K562 (cell line): ENCODE data around the gene CCDC34. TPM values are rescaled to one million over a fixed set of nuclear protein-coding genes. Genes with fewer than 3 reads are reported as not detected.

Experiments used
- BDP1 ChIP-seq: IDR thresholded peaks from 3 replicates; pipeline ENCODE4 v1.6.1; 2011; ENCODE audit not compliant: insufficient read length, insufficient read depth
- BRCA1 ChIP-seq, 2 experiments: fragments of 450-650 bp in 1 of 2; sonication (generic) in 1 of 2; formaldehyde crosslinking in 1 of 2; IDR thresholded peaks; 2 replicates each; pipeline versions ENCODE4 v1.5.0 to v1.6.1; 2017 to 2020; ENCODE audit warnings: mild to moderate bottlenecking in 1 of 2, missing genetic modification reagents in 1 of 2
- CHD2 ChIP-seq: IDR thresholded peaks from 2 replicates; pipeline ENCODE4 v1.6.1; 2011; ENCODE audit warnings: low read depth, low read length
- DDX20 ChIP-seq: fragments of 450-650 bp; IDR thresholded peaks from 2 replicates; pipeline ENCODE4 v1.6.1; 2016; ENCODE audit warnings: missing genetic modification characterization, low read depth, mild to moderate bottlenecking, missing compliant biosample characterization, moderate library complexity
- HINFP ChIP-seq: fragments of 450-650 bp; conservative IDR thresholded peaks from 2 replicates; pipeline ENCODE4 v1.6.1; 2016; ENCODE audit warnings: missing genetic modification characterization, low read depth, mild to moderate bottlenecking, control low read depth, missing compliant biosample characterization
- HMG20A ChIP-seq: fragments of 450-650 bp; formaldehyde crosslinking; conservative IDR thresholded peaks from 2 replicates; pipeline ENCODE4 v1.4.0; 2020; ENCODE audit warnings: mild to moderate bottlenecking, mixed read lengths
- MAFG ChIP-seq: fragments of 450-650 bp; conservative IDR thresholded peaks from 2 replicates; pipeline ENCODE4 v1.6.1; 2016; ENCODE audit warnings: missing genetic modification characterization, missing compliant biosample characterization
- MITF ChIP-seq: IDR thresholded peaks from 2 replicates; pipeline ENCODE4 v1.6.1; 2014; ENCODE audit warnings: antibody characterized with exemption
- NONO ChIP-seq, 2 experiments: fragments of 200-400 bp in 1 of 2; fragments of 450-650 bp in 1 of 2; formaldehyde crosslinking in 1 of 2; IDR thresholded peaks; 2 replicates each; pipeline ENCODE4 v1.6.1; 2017; ENCODE audit warnings: low read depth in 2 of 2, mild to moderate bottlenecking in 2 of 2, moderate library complexity in 2 of 2, low read length in 1 of 2
- PCBP2 ChIP-seq: fragments of 200-400 bp; formaldehyde crosslinking; IDR thresholded peaks from 2 replicates; pipeline ENCODE4 v1.6.1; 2018; ENCODE audit warnings: low read length, low read depth, mild to moderate bottlenecking, moderate library complexity; ENCODE audit not compliant: poor library complexity, severe bottlenecking
- POLR3A ChIP-seq: IDR thresholded peaks from 2 replicates; pipeline ENCODE4 v1.6.1; 2011; ENCODE audit warnings: borderline replicate concordance, mild to moderate bottlenecking, moderate library complexity; ENCODE audit not compliant: insufficient read length, insufficient read depth; ENCODE audit errors: extremely low read depth
- PURB ChIP-seq: sonication (generic); formaldehyde crosslinking; IDR thresholded peaks from 2 replicates; pipeline ENCODE4 v1.9.0; 2021; ENCODE audit warnings: low read depth, mild to moderate bottlenecking, missing genetic modification reagents
- RAD51 ChIP-seq: fragments of 450-650 bp; IDR thresholded peaks from 2 replicates; pipeline ENCODE4 v1.7.1; 2016; ENCODE audit warnings: low read depth, mild to moderate bottlenecking, borderline replicate concordance
- RBBP5 ChIP-seq: fragments of 200-600 bp; sonication (generic); IDR thresholded peaks from 2 replicates; pipeline ENCODE4 v1.6.1; 2012; ENCODE audit warnings: borderline replicate concordance, mild to moderate bottlenecking, low read length, control low read depth, inconsistent platforms; ENCODE audit not compliant: insufficient read depth, poor library complexity, severe bottlenecking
- SAFB2 ChIP-seq: fragments of 200-400 bp; formaldehyde crosslinking; IDR thresholded peaks from 2 replicates; pipeline ENCODE4 v1.6.1; 2018; ENCODE audit warnings: borderline replicate concordance, low read length, low read depth, moderate library complexity; ENCODE audit not compliant: severe bottlenecking
- SETDB1 ChIP-seq: IDR thresholded peaks from one replicate; pipeline ENCODE4 v1.6.1; 2012; ENCODE audit warnings: low read length, control low read depth, inconsistent platforms
- SMAD1 ChIP-seq: fragments of 150-350 bp; IDR thresholded peaks from 2 replicates; pipeline ENCODE4 v1.6.1; 2014; ENCODE audit warnings: low read length, low read depth; ENCODE audit not compliant: partially characterized antibody
- SMAD4 ChIP-seq: fragments of 250-450 bp; sonication (Bioruptor Pico); conservative IDR thresholded peaks from 2 replicates; pipeline ENCODE4 v1.8.0; 2021; ENCODE audit warnings: inconsistent platforms, mild to moderate bottlenecking, moderate library complexity
- SRSF7 ChIP-seq: fragments of 200-400 bp; formaldehyde crosslinking; optimal IDR thresholded peaks from 2 replicates; pipeline ENCODE3; 2017; ENCODE audit warnings: mild to moderate bottlenecking, low read depth, low read length
- YBX1 ChIP-seq: fragments of 450-650 bp; IDR thresholded peaks from 2 replicates; pipeline ENCODE4 v1.7.1; 2016; ENCODE audit warnings: mild to moderate bottlenecking
- ZNF212 ChIP-seq: fragments of 450-650 bp; formaldehyde crosslinking; IDR thresholded peaks from 2 replicates; pipeline ENCODE4 v1.4.0; 2020; ENCODE audit warnings: mild to moderate bottlenecking
- ZNF655 ChIP-seq: fragments of 250-450 bp; sonication (Bioruptor Pico); IDR thresholded peaks from 2 replicates; pipeline ENCODE4 v1.5.0; 2021
- polyA plus RNA-seq, 8 experiments: library from polyadenylated mRNA; depleted of rRNA in 4 of 8; stranded (reverse) in 5 of 8; unstranded in 3 of 8; fragments of >200 nt; fragmentation: Nextera tagmentation in 2 of 8; fragmentation: Illumina TruSeq in 1 of 8; extraction: Ambion mirVana in 2 of 8; extraction: Trizol in 1 of 8; gene quantifications; 2 replicates each; pipeline versions ENCODE4 v1.2.1 to v1.2.3, GENCODE V29; 2011 to 2014; ENCODE audit warnings: inconsistent platforms in 1 of 8, missing spikeins in 1 of 8
- total RNA-seq, 7 experiments: library from RNA; depleted of rRNA in 6 of 7; stranded (reverse); fragments of >200 nt in 6 of 7; fragmentation: Illumina TruSeq in 2 of 7; extraction: Trizol in 2 of 7; gene quantifications; 2 replicates each; pipeline versions ENCODE4 v1.2.1 to v1.2.3, GENCODE V29; 2011 to 2021; ENCODE audit warnings: low replicate concordance in 1 of 7
- TF ChIP-seq, protein P1 (sequence below), 3 experiments: IDR thresholded peaks in 2 of 3; conservative IDR thresholded peaks in 1 of 3; 2 replicates each; pipeline ENCODE4 v1.5.1; 2011 to 2012; ENCODE audit warnings: low read length in 3 of 3, mild to moderate bottlenecking in 3 of 3, control low read depth in 2 of 3, improper control_type of control experiment in 1 of 3, inconsistent platforms in 1 of 3, low read depth in 1 of 3, mixed read lengths in 1 of 3, moderate library complexity in 1 of 3; ENCODE audit not compliant: insufficient read depth in 2 of 3

The CCDC34 gene
- total and polyA plus RNA-seq, 9 of the 15 experiments (the other 6 are each of a cell fraction or from before 2014, with no cell fraction given): 6.2 to 42.0 (median 15.7) TPM

DNA sequence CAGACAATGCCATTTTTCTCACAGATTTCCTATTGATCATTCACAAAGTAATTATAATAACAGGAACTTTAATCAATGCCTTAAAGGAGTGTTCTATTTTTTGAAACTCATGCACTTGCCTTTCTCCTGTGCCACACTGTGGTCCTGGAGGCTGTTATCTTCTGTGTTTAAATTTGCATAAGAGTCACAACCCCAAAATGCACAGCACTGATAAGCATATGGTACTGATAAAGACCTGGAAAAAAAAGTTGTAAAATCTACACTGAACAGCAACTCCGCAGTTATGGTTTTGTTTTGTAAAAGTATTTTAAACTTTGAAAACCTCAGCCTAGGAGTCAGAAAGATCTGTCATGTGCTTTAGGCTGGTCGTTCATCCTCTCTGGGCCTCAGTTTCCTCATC, 9.1 kb upstream of the CCDC34 start (continued):
- TF ChIP-seq ZNF655 (CRISPR knock-in tag) (no peak), POLR3A (no peak), NONO (IDR thresholded peaks at IDR 0.05; ENCODE audit: low read depth in 2 of 2, low read length in 1 of 2) (no peak), YBX1 (no peak), PURB (CRISPR knock-in tag) (no peak), CHD2 (no peak), RBBP5 (no peak), SRSF7 (no peak), BDP1 (no peak), HINFP (tag) (no peak), ZNF212 (CRISPR knock-in tag) (no peak), SMAD1 (peak; percentile 50), MAFG (tag) (no peak), RAD51 (no peak), SMAD4 (0 out of 2 replicates have a peak, but pooled peaks have one; percentile 29), BRCA1 (IDR thresholded peaks at IDR 0.05) (no peak), BRCA1 (CRISPR knock-in tag; IDR thresholded peaks at IDR 0.05) (no peak), HMG20A (CRISPR knock-in tag) (no peak), DDX20 (tag) (no peak), PCBP2 (no peak), SETDB1 (no peak), SAFB2 (no peak), MITF (0 out of 2 replicates have a peak, but pooled peaks have one; percentile 47)
- TF ChIP-seq, protein P1, sequence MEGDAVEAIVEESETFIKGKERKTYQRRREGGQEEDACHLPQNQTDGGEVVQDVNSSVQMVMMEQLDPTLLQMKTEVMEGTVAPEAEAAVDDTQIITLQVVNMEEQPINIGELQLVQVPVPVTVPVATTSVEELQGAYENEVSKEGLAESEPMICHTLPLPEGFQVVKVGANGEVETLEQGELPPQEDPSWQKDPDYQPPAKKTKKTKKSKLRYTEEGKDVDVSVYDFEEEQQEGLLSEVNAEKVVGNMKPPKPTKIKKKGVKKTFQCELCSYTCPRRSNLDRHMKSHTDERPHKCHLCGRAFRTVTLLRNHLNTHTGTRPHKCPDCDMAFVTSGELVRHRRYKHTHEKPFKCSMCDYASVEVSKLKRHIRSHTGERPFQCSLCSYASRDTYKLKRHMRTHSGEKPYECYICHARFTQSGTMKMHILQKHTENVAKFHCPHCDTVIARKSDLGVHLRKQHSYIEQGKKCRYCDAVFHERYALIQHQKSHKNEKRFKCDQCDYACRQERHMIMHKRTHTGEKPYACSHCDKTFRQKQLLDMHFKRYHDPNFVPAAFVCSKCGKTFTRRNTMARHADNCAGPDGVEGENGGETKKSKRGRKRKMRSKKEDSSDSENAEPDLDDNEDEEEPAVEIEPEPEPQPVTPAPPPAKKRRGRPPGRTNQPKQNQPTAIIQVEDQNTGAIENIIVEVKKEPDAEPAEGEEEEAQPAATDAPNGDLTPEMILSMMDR (IDR thresholded peaks at IDR 0.05 in 2 of 3, conservative IDR thresholded peaks at IDR 0.05 in 1 of 3; ENCODE audit: insufficient read depth in 2 of 3, low read depth in 1 of 3, low read length in 3 of 3): no peak
